Lower leg skin (tissue), 3 donors: Measurements from ENCODE around the gene UBE2QL1.

Experiments
- CTCF ChIP-seq, 3 donors: fragments of 450-650 bp; IDR thresholded peaks; one replicate each; pipeline ENCODE4 v1.5.1; 2016; ENCODE audit warnings: antibody characterized with exemption in 3 of 3, mild to moderate bottlenecking in 3 of 3, moderate library complexity in 2 of 3
- POLR2A ChIP-seq, 2 donors: fragments of 450-650 bp; IDR thresholded peaks; one replicate each; pipeline ENCODE4 v1.6.1; 2016 to 2017; ENCODE audit warnings: antibody characterized with exemption in 2 of 2, mild to moderate bottlenecking in 1 of 2, moderate library complexity in 1 of 2

DNA sequence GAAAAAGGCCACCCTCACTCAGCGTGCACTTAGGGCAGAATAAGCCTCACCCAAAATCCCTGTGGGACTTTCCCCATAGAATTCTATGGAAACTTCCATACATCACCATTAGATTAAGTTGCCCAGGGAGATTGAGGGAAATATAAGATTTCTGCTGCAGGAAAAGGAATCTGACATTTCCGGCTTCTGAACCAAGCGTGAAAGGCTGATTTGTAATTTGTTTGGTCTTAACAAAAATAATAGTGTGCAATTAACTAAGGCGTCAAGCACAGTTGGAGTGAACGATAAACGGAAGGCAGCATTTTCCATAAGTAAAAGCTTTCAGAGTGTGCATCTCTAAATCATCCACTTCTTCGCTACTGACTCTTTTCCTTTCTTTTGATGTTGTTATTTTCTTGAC lies 14.0 kb downstream of the UBE2QL1 start:
- TF ChIP-seq CTCF (IDR thresholded peaks at IDR 0.05): no peak
- no peak for TF ChIP-seq POLR2A (IDR thresholded peaks at IDR 0.05)
